Tibial artery (tissue), 4 donors: ENCODE results near the gene UROD.
A peak's percentile ranks its signal among the peaks of the same experiment; 100 is the strongest.

ENCODE experiments used
- DNase-seq, 2 donors: peaks; one replicate each; pipeline ENCODE4 v3.0.0-alpha.2; 2019
- H3K27ac ChIP-seq, 2 donors: fragments of 200-600 bp; sonication (generic) in 1 of 2; 1 replicate in 1 of 2; 2 replicates in 1 of 2; pipeline ENCODE4 v1.5.1; 2018 to 2019; ENCODE audit warnings: mild to moderate bottlenecking in 1 of 2
- H3K27me3 ChIP-seq, 2 donors: fragments of 200-600 bp; sonication (generic) in 1 of 2; one replicate each; pipeline versions ENCODE4 v1.5.1 to v1.6.0; 2016 to 2019
- H3K36me3 ChIP-seq, 3 donors: fragments of 200-600 bp; sonication (generic) in 2 of 3; one replicate each; pipeline ENCODE4 v1.5.1; 2016 to 2019; ENCODE audit warnings: mild to moderate bottlenecking in 2 of 3
- H3K4me1 ChIP-seq, 4 donors: fragments of 200-600 bp; sonication (generic) in 2 of 4; 1 replicate in 3 of 4; 2 replicates in 1 of 4; pipeline ENCODE4 v1.5.1; 2016 to 2019
- H3K4me3 ChIP-seq, 2 donors: fragments of 200-600 bp; sonication (generic) in 1 of 2; 1 replicate in 1 of 2; 2 replicates in 1 of 2; pipeline ENCODE4 v1.5.1; 2018 to 2019; ENCODE audit warnings: mild to moderate bottlenecking in 2 of 2
- H3K9me3 ChIP-seq, 3 donors: fragments of 200-600 bp; sonication (generic) in 1 of 3; one replicate each; pipeline ENCODE4 v1.5.1; 2016 to 2019
- CTCF ChIP-seq, 2 experiments: fragments of 200-600 bp in 1 of 2; fragments of 450-650 bp in 1 of 2; IDR thresholded peaks; one replicate each; pipeline ENCODE4 v1.5.1; 2017 to 2019; ENCODE audit warnings: antibody characterized with exemption in 2 of 2, mild to moderate bottlenecking in 1 of 2, moderate library complexity in 1 of 2
- intact Hi-C: fragments of 100-400 bp; cut with DNase I; formaldehyde crosslinking; loops from one replicate; pipeline ENCODE4 v1.15.0; 2023; ENCODE audit warnings: low total_unique reads

Gene UROD

GRCh38 chr1:45016767-45017166 lies 4.7 kb downstream of the UROD start:
- Histone ChIP-seq H3K4me3 (no peak overlapping the region), H3K27me3 (no peaks in the 10 kb centered on the region), H3K4me1 (peaks cover 5 to 32% (median 21%) of the 10 kb centered on the region in 4 donors), H3K36me3 (peaks cover 0 to 8% (median 0%) of the 10 kb centered on the region in 3 donors), H3K9me3 (no peaks in the 10 kb centered on the region), H3K27ac (no peak overlapping the region)
- DNase-seq, result no peak
- TF ChIP-seq CTCF (IDR thresholded peaks at IDR 0.05), result no peak
- intact Hi-C loops, result no loop called here

- TF ChIP-seq CTCF (IDR thresholded peaks at IDR 0.05), result peak; percentile 54 to 57
- Histone ChIP-seq H3K4me1 (peaks cover 0 to 16% (median 8%) of the 10 kb centered on the region in 4 donors), H3K4me3 (no peak overlapping the region), H3K27ac (no peak overlapping the region), H3K36me3 (peaks cover 0 to 8% (median 0%) of the 10 kb centered on the region in 3 donors), H3K27me3 (no peaks in the 10 kb centered on the region), H3K9me3 (no peaks in the 10 kb centered on the region)
- intact Hi-C loops, result no loop called here
- no peak for DNase-seq
Observed at GRCh38 chr1:45018599-45019230, 6.7 kb downstream of the UROD start.

- H3K4me3 ChIP-seq, result no peak overlapping the region
- no peak for TF ChIP-seq CTCF (IDR thresholded peaks at IDR 0.05)
- H3K27ac ChIP-seq, result no peak overlapping the region
- no peaks in the 10 kb centered on the region for H3K9me3 ChIP-seq
- H3K36me3 ChIP-seq, result no peaks in the 10 kb centered on the region
- intact Hi-C loops, result no loop called here
- peaks cover 0 to 1% (median 0%) of the 10 kb centered on the region in 4 donors for H3K4me1 ChIP-seq
- DNase-seq, result no peak
- H3K27me3 ChIP-seq, result no peaks in the 10 kb centered on the region
Observed at GRCh38 chr1:45023663-45024062, 11.6 kb downstream of the UROD start.

GRCh38 chr1:45026446-45026845 lies 14.4 kb downstream of the UROD start:
- no peaks in the 10 kb centered on the region for H3K4me1 ChIP-seq
- no peak for TF ChIP-seq CTCF (IDR thresholded peaks at IDR 0.05)
- DNase-seq, result no peak
- H3K9me3 ChIP-seq, result no peaks in the 10 kb centered on the region
- intact Hi-C loops, result no loop called here
- H3K36me3 ChIP-seq, result no peaks in the 10 kb centered on the region
- H3K27me3 ChIP-seq, result no peaks in the 10 kb centered on the region
- no peak overlapping the region for H3K27ac ChIP-seq
- H3K4me3 ChIP-seq, result no peak overlapping the region

- no peaks in the 10 kb centered on the region for H3K27me3 ChIP-seq
- intact Hi-C loops, result no loop called here
- H3K4me3 ChIP-seq, result no peak overlapping the region
- H3K4me1 ChIP-seq, result no peaks in the 10 kb centered on the region
- H3K36me3 ChIP-seq, result peaks cover 0 to 27% (median 17%) of the 10 kb centered on the region in 3 donors
- no peak for DNase-seq
- no peak overlapping the region for H3K27ac ChIP-seq
- H3K9me3 ChIP-seq, result no peaks in the 10 kb centered on the region
- no peak for TF ChIP-seq CTCF (IDR thresholded peaks at IDR 0.05)
Observed at GRCh38 chr1:45032837-45033236, 20.8 kb downstream of the UROD start.

GRCh38 chr1:45033356-45033755 lies 21.3 kb downstream of the UROD start:
- intact Hi-C loops, result no loop called here
- H3K27me3 ChIP-seq, result no peaks in the 10 kb centered on the region
- no peak overlapping the region for H3K27ac ChIP-seq
- H3K9me3 ChIP-seq, result no peaks in the 10 kb centered on the region
- no peak for DNase-seq
- TF ChIP-seq CTCF (IDR thresholded peaks at IDR 0.05), result no peak
- H3K36me3 ChIP-seq, result peaks cover 0 to 27% (median 17%) of the 10 kb centered on the region in 3 donors
- no peak overlapping the region for H3K4me3 ChIP-seq
- H3K4me1 ChIP-seq, result no peaks in the 10 kb centered on the region
